Measurements from ENCODE around the gene ZMYND10.

Gene ZMYND10

DNA sequence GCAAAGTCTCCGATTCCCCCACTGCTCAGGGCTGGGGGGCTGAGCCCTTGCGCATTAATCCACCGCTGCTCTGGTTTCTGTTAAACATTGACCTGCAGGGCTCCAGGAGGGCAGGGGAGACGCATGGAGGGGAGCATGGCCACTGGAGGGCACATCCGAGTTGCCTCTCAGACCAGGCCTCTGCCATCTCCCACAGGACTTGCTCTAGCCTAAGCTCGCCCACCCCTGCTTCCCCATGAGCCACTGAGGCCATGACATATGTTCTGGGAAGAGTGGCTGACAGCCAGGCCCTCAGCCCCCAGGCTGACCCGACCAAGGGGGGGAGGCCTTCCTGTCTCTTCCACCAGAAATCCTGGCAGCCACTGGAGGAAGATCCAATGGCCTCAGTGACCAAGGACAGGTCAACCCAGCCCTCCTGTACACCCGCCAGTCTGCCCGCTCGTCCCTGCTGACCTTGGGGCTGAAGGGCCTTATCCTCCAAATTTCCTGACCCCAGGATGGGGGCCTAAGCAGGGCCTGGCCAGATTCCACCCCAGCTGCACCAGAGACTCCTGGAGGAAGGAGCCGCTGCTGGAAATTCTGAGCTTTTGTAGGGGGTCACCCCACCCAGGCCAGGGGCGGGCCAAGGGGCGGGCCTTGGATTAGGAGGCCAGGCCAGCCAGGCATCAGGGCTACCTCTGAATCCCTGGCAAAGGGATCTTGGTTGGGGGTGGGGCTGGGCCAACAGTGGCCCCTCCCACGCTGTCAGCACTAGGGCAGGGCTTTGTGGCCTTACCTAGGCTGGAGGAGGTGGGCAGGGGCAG lies 42.3 kb downstream of the ZMYND10 start, which contains the start of gene HYAL1:
Gene HYAL1 (minus strand): TSS at position 562 of the 803 bp plus-strand sequence. CDS start 618 bp downstream, outside the sequence.
- no peak for DNase-seq (ENCODE audit: low read depth in 2 of 2)

DNA sequence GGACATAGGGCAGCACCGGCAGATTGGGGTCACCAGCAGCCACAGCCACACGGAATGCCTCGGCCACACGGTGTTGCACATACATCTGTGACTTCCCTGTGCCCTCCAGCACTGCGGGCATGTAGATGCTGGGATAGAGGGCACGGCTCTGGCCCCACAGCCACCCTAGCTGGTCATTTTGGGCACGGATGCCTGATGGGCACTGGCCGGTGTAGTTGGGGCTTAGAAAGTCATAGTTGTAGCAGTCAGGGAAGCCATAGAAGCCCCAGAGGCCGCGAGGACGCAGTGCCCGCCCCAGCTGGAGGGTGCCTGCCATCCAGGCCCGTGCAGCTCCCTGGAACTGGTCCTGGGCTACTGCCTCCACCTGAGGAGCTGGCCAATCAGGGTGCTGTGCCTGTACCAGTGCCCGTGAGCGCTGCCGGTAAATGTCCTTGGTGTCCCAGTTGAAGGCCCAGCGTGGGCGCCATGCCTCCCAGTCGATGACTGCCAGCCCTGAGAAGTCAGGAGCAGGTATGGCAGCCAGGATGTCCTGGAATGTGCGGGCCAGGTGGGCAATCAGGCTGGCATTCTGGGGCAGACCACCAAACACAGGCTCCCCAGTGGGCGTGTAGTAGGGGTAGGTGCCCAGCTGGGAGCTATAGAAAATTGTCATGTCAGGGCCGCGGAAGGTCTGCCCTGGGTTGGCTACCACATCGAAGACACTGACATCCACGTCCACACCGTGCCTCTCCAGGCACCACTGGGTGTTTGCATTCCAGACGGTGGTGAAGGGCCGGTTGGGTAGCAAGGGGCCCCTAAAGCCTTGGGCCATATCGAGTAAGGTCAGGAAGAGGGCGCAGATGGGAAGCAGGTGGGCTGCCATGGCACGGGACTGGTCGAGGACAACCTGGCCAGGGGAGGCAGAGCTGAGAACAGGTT lies 43.2 kb downstream of the ZMYND10 start:
- no peak for DNase-seq (ENCODE audit: low read depth in 2 of 2)

- no peak for DNase-seq (ENCODE audit: low read depth in 2 of 2)
These were observed 44.8 kb downstream of the ZMYND10 start for GRCh38 chr3:50300681-50301254.

DNA sequence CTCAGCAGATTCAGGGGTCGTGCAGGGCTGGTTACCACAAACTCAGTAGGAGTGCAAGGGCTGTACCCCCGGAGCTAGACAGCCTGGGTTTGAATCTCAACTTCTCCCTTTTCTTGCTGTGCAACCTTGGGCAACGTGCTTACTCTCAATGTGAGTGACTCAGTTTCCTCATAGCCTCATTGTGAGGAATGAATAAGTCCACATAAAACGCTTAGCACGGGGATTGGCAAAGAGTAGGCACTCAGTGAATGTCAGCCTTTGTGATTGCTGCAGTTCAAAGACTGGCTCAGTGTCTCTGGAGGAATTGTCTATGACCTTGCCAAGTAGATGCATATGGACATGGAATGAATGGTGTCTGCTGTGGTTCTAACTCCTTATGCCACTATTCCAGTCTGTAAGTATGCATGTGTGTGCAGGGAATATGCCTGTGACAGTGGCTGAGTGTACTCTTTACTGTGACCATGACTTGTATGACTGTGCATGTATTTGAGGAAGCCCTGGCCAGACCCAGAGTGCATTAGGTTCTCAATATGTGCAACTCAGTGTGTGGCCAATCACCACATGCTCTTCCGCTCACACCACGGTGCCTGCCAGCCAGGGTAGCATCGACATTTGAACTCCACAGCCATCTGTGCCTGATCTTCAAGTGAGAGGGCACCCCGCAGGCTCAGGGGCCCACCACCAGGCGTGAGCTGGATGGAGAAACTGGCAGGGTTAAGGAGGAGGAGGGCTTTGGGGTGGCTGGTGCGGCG lies 45.4 kb downstream of the ZMYND10 start:
- no peak for DNase-seq (ENCODE audit: low read depth in 2 of 2)

- no peak for DNase-seq (ENCODE audit: low read depth in 2 of 2)
These were observed 45.9 kb downstream of the ZMYND10 start for GRCh38 chr3:50299638-50299928.

DNA sequence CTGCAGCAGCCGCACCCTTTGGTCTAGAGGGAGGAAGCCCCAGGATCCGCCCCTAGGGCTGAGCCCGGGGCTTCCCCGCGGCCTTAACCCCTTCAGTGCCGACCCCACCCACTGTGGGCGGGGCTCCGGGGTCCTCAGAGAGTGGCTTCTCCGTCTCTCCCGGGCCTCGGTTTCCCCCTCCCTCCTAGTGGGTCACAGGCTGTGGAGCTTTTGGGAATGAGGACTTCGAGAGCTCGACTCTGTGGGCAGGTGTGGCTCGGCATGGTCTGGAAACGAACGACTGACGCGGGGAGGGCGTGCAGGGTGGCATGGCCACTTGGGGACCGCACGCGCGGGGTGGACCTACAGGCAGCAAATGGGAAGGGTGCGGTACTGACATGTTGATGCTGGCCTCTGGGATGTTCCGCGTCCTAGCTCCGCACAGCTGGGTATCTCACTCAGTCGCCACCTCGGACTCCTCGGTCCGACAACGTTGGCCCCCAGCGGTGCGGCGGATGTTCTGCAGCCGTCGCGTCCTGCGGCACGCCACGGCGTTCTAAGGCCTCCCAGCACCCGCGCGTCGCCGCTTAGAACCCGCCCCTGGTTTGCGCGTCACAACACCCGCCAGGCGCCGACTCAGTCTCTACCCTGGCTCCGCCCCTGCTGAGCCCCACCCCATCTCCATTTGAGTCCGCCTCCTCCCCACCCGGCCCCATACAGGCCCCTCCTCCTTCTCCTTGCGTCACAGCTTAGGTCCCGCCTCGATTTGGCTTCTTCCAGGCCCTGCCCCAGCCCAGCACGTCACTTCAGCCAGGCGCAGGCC lies 46.5 kb downstream of the ZMYND10 start, which contains the start of the genes HYAL3 and NAA80:
Gene HYAL3 (minus strand): TSS at position 570 of the 802 bp plus-strand sequence. CDS start 3,803 bp downstream, outside the sequence.
Gene NAA80 (minus strand): TSS at position 570 of the 802 bp plus-strand sequence. CDS start 1,942 bp downstream, outside the sequence.
- peak; percentile 98 for DNase-seq (ENCODE audit: low read depth in 2 of 2)

- no peak for DNase-seq (ENCODE audit: low read depth in 2 of 2)
These were observed 47.4 kb downstream of the ZMYND10 start for GRCh38 chr3:50297896-50298725.

DNA sequence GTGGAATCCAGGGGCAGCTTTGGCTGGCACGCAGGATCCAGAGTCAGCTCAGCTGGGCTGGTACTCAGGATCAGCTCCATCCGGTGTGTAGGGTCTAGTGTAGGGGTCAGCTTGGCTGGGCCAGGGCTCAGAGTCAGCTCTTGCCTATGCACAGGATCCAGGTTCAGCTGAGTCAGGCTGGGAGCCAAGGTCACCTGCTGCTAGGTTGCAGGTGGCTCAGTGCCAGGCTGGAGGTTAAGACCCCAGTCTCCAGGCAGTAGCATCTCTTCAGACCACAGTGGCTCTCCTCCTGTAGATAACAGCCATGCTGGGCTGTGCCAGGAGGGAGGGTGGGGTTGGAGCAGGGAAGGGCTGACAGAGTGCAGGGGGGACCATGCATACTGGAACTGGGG lies 48.2 kb downstream of the ZMYND10 start:
- no peak for DNase-seq (ENCODE audit: low read depth in 2 of 2)

- no peak for DNase-seq (ENCODE audit: low read depth in 2 of 2)
These were observed 48.7 kb downstream of the ZMYND10 start for GRCh38 chr3:50296721-50297383.

DNA sequence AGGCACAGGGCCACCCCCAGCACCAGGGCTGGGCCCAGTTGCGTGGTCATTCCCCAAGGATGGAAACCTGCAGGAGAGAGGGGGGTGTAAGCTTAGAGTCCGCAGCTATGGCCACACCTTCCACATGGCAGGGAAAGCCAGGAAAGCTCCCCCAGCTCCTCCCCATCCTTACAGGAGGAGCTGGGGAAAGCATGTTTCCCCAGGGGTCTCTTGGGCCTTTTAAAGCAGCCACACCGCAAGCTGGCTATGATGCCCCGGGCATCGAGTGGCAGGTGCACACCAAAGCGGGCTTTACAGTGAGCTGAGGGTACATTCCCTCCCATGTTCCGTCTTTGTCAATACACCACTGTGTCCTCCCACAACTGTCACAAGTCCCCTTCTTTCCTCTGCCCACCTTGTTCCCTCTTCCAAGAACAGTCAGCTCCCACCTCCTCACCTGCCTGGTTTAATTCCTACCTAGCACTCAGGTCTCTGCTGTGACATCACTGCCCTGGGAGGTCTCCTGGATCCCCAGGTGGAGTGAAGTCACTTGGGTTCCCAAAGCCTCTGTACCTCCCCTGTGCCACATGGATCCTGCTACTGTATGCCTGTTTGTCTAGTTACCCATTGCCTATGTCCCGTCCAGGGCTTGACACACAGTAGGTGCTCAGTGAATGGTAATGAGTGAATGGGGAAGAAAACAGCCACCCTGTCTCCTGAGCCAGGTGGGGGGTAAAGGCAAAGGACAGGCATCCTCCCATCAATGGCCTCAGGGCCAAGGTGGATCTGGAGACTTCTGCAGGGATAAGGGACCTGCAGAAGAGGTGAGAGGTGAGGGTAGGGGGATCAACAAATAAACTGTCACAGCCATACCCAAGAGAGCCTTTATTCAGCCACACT lies 49.7 kb downstream of the ZMYND10 start:
- no peak for DNase-seq (ENCODE audit: low read depth in 2 of 2)

DNA sequence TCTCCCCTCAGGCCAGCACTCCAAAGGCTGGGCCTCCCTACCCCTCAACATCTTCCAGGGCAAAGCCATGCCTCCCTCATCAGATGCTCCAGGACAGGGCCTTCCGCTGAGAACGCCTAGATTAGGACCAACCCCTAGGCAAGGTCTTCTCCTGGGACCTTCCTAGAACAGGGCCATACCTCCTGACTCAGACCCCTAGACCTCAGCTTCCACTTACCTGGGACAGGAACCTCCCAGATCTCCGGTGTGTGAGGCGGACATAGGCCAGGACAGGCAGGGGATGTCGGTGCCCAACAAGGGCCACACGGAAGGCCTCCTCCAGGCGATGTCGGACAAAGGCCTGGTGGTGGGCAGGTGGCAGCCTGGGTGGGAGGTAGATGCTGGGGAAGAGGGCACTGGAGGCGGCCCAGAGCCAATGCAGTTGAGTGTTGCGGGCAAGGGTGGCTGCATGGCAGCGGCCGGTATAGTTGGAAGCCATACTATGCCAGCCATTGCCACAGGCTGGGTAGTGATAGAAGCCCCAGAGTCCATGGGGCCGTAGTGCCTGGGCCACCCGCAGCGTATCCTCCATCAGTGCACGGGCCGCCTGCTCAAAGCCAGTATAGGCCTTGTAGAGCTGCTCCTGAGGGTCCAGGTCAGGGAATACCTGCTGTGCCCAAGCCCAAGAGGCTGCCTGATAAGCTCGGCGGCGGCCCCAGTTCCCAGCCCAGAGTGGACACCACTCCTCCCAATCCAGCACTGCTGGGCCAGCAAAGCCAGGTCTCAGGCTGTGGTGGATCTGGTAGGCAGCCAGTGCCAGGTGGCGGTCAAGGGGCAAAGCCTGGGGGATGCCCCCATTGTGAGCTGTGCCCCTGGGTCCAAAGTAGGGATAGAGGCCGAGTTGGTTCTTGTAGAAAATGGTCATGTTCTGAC lies 50.8 kb downstream of the ZMYND10 start:
- no peak for DNase-seq (ENCODE audit: low read depth in 2 of 2)

DNA sequence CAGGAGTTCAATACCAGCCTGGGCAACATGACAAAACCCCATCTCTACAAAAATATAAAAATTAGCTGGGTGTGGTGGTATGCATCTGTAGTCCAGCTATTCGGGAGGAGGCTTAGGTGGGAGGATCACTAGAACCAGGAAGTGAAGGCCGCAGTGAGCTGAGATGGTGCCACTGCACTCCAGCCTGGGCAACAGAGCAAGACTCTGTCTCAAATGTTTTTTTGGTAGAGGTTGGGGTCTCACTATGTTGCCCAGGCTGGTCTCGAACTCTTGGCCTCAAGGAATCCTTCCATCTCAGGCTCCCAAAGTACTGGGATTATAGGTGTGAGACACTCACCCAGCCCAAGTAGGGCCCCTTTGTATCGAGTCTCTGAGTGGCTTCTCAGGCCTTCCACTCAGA lies 51.4 kb downstream of the ZMYND10 start:
- no peak for DNase-seq (ENCODE audit: low read depth in 2 of 2)

DNA sequence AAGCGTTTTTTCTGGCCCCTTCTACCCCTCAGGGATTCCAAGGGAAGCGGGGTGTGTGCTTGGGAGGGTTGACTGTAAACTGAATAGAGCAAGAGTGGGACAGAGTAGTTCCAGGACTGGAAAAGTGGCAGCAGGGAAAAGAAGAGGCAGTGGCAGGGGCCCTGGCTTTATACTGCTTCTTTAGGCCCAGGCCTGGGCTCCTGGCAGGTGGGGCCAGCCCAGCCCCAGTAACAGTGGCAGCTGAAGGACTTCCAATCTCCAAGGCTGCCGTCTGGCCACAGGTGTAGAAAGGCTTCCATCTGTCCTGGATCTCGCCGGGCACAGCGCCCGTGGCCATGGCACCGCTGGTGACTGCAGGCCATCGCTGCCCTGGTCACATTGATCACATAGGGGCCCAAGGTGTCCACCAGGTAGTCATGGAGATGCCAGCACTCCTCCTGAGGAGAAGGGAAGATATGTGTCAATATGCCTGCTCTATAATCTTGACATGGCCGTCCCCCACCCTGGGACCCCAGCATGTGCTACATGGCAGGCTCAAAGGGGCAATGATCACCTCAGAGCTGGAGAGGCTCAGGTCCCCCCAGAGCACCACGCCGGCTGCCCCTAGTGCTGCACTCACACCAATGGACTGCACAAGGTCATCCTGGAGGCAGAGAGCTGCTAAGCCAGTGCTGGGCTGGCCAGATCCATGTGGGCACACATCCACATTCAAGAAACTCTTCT lies 52.3 kb downstream of the ZMYND10 start:
- no peak for DNase-seq (ENCODE audit: low read depth in 2 of 2)

DNA sequence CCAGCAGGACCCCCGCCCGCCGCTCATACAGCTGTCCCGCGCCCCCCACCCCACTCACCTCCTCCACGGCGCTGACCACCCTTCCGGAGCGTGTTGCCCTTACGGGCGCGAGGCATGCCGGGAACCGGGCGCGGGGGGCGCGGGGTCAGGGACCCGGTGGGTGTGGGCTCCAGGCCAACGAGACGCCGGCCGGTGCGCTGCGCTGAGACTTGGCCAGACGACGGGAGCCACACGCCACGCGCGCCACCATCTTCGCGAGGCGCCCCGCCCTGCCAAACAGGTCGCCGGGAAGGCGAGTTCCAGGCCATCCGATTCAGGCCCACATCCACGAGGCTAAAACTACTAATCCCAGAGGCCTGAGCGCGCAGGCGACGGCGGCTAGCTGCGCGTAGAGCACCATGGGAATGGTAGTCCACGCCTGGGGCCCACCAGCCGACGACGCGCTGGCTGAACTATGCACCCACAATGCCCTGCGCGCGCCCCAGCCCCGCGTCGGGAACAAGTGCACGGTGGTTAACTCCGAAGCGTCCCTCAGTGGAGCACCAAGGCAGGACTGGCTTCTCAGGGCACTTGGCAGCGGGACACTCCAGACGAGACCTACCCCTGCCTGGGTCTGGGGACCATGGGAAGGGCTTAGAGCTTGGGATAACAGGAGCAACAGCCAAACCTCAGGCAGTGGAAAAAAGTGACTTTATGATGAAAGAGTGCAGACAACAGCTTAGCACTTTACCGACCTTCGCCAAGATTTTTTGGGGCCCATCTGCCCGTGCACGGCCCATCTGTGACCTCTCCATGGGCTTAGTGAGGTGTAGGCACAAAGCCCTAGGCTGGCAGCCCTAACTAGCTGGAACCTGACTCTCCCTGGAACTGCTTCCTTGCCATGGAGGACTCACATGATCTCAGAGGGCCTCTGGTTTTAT lies 53.1 kb downstream of the ZMYND10 start, which contains the start of gene IFRD2:
Gene IFRD2 (minus strand): TSS at position 271 of the 920 bp plus-strand sequence. CDS start 155 bp downstream, at position 116.
- peak; percentile 77 to 85 for DNase-seq (ENCODE audit: low read depth in 2 of 2)

Data from stimulated activated CD4-positive, alpha-beta T cell treated with anti-CD3 and anti-CD28 coated beads, Interleukin-1b, Interleukin-23, amount 100 ng/mL, for 1 hour (primary cell).